GM19193 (cell line): Measurements from ENCODE around the gene ST6GALNAC5.

Source experiments
- POLR2A ChIP-seq: IDR thresholded peaks from 4 replicates; pipeline ENCODE4 v1.6.1; 2011; ENCODE audit not compliant: insufficient read depth, insufficient read length; ENCODE audit errors: extremely low read depth

Gene ST6GALNAC5

GRCh38 chr1:76942549-76942948, 75.3 kb downstream of the ST6GALNAC5 start:
- TF ChIP-seq POLR2A = no peak

- no peak for TF ChIP-seq POLR2A
Measured at GRCh38 chr1:76944942-76945341, 77.7 kb downstream of the ST6GALNAC5 start.

- no peak for TF ChIP-seq POLR2A
Measured at GRCh38 chr1:76948846-76949245, 81.6 kb downstream of the ST6GALNAC5 start.

GRCh38 chr1:76949503-76949902, 82.2 kb downstream of the ST6GALNAC5 start:
- no peak for TF ChIP-seq POLR2A

GRCh38 chr1:76950306-76950705, 83.0 kb downstream of the ST6GALNAC5 start:
- TF ChIP-seq POLR2A = no peak

GRCh38 chr1:76951153-76951552, 83.9 kb downstream of the ST6GALNAC5 start:
- TF ChIP-seq POLR2A = no peak

- TF ChIP-seq POLR2A = no peak
Measured at GRCh38 chr1:76955652-76956051, 88.4 kb downstream of the ST6GALNAC5 start.

- TF ChIP-seq POLR2A = no peak
Measured at GRCh38 chr1:76957961-76958360, 90.7 kb downstream of the ST6GALNAC5 start.

- no peak for TF ChIP-seq POLR2A
Measured at GRCh38 chr1:76958828-76959227, 91.5 kb downstream of the ST6GALNAC5 start.

GRCh38 chr1:76959556-76959955, 92.3 kb downstream of the ST6GALNAC5 start:
- no peak for TF ChIP-seq POLR2A

- TF ChIP-seq POLR2A = no peak
Measured at GRCh38 chr1:76961181-76961819, 94.0 kb downstream of the ST6GALNAC5 start.

- TF ChIP-seq POLR2A = no peak
Measured at GRCh38 chr1:76961820-76962207, 94.5 kb downstream of the ST6GALNAC5 start.

- no peak for TF ChIP-seq POLR2A
Measured at GRCh38 chr1:76989976-76990375, 122.7 kb downstream of the ST6GALNAC5 start.

- no peak for TF ChIP-seq POLR2A
Measured at GRCh38 chr1:76993036-76993435, 125.8 kb downstream of the ST6GALNAC5 start.

- TF ChIP-seq POLR2A = no peak
Measured at GRCh38 chr1:76998582-76999223, 131.4 kb downstream of the ST6GALNAC5 start.

- no peak for TF ChIP-seq POLR2A
Measured at GRCh38 chr1:77007675-77008074, 140.4 kb downstream of the ST6GALNAC5 start.
